ENCODE measurements around the gene LRPPRC. TPM values are rescaled to one million over a fixed set of nuclear protein-coding genes. Genes with fewer than 3 reads are reported as not detected.
"Not testable (repeated sequence)": the region's sequence is repeated elsewhere in the genome, so short reads cannot be mapped to it uniquely, and the experiment has no call there.

LRPPRC gene
- total RNA-seq, 1 donor from 2014 or later: 108 TPM

DNA sequence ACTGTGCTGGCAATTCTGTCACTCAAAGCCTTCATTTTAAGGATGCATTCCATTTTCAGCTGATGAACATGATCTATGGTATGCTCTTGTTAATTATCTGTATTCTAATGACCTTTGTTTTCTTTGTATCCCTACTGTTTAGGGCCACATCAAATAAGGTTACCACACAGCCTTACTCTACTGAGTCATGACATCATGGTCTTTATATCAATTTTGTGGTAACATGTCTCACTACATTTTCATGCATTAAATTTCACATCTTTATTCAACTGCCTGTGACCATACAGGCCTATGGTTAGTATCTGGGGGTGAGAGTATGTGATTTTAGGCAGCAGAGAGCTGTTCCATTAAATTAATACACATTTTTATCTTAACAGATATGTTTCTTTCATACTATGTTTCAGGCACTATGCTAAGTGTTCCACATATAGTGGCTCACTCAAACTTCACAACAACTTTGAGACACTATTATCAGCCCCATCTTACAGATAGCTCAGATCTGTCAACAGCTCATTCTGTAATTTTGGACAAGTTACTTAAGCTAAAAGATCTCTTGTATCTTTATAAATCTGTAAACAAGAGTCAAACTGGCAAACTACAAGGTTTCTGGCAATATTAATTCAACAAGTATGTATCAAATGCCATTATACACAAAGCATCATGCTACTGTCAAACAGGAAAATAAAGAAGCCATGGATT, 18.0 kb downstream of the LRPPRC start:
- no peak for DNase-seq

DNA sequence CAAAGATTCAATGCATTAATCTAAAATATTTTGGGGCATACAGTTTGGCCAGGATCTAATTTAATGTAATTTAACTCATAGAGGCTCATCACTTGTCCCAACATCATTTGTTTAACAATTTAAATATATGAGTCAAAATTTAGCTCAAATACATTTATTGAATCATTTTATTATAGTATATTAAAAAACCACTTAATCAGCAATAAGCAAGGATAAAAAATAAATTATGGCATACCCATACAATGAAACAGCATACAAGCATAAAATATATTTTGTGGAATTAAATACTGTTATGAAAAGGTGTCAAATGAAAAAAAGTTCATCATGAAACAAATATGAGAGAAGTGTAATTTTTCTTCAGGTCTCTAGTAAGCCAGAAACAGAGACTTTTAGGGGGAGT, 34.9 kb downstream of the LRPPRC start:
- DNase-seq: no peak

DNA sequence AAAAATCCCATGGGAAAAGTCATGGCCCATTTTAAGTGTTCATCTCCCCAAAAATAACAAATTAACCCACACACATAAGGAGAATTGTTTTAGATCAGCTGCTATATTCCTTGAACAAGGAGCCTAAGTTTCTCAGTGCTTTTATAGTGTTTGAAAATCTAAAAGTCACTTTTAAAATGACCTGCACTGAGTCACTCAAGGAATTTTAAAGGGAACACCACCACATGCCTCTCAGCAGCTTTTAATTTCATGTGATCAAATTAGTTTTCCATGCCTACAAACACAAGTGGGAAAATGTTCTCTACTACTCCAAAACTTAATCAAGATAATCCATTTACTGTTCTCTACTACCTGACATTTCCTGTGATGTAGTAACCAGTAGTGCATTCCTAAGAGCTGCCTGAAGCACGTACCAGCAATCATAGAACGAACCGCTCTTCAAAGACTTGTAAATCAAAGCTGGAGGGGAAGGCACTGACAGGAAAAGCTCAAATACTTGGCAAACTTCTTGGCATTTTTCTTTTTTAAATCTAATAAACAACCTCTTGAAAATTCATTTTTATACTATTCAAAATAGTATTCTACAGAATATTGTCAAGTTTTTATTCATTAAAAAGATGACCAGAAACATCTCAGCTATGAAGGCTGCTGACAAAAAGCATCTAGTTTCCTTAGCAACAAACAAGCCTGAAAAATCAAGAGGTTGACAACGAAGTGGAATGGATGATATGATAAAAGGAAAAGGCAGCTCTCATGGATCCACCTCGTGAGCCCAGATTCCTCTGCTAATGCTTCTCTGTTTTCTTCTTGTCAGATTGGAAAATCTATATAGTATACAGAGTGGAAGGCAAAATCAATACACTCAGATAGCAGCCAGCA, 37.2 kb downstream of the LRPPRC start:
- no peak for DNase-seq

DNA sequence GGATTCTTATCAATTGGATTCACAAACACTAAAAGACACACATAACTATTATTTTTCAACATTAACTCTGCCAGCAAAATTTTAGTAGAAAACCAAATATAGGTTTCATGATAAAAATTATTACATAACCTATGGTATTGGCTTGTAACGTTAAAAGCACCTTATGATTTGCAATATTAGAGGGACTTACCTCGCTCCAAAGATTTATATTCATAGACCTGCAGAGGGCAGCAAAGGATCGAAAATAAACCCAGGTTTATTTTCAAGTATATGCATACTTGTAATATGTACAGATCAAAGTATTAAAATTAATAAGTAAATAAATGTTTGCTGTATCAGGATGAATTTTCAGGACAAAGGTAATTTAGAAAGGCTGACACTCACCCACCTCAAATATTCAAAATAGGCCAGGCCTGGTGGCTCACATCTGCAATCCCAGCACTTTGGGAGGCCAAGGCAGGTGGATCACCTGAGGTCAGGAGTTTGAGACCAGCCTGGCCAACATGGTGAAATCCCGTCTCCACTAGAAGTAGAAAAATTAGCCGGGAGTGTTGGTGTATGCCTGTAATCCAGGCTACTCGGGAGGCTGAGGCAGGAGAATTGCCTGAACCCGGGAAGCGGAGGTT, 45.3 kb downstream of the LRPPRC start:
- DNase-seq: no peak

DNA sequence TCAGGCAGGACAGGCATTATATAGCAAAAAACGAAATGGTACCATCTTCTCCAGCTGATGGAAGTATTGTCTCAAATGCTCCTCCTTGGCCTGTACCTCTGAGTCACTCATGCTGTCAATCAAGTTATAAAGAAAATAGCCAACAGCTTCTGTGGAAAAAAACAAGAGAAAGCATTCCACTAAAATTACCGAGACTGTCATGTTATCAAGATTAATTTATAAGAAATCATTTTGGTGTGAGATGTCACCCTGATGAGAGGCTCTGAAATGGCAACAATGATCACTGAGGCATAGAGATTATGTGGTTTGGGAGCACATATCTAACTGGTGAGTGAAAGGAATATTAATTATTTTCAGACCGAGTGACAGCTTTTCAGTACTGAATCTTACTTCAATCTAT, 47.4 kb downstream of the LRPPRC start:
- no peak for DNase-seq

DNA sequence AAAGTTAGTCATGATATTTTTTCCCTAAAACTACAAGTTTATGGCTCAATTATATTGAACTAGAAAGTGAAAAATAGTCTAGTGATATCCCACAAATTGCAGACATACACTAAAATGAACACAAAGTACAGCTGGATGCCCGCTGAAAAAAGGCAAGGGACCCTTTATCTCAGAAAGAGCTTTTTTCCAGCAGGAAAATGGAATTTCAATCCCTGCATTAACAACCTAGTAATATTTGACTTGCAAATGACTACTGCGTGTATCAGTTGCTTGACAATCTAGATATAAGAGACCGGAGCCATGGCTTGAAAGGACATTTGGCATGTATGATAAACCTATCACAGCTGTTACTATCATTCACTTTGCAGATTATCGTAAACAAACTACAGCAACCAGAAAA, 49.1 kb downstream of the LRPPRC start:
- DNase-seq: no peak

DNA sequence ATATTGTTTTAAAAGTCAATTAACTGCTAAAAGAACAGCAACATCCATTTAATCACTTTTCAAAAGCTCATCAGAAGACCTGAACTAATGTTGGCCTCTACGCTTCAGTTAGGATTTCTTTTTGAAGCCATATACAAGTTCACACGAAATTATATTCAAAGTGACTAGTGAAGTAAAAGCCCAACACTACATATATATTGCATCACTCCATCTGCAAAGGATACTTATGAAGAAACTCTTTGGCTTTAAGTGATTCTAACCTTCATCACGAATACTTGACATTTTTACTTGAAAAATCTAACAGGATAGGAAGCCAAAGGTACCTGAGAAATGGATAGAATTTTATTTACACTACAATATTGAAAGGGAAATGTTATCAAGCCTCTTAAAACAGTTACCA, 50.4 kb downstream of the LRPPRC start:
- DNase-seq: no peak

DNA sequence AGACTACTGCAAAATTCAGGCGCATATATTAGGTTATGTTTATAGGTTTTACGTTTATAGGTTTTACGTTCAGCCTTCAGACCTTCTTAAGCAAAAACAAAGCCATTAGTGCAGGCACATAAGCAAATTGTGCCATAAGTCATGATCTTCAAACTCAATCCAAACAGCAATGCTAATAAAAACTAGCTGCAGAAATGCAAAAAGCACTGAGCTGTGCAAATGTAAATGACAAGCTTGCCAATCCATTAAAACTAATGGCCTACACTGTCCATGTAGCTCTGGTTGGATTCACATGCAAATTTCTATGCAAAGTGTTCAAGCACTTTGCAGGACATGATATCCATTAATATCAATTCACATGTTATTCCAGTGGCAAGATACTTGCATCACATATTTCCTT, 50.9 kb downstream of the LRPPRC start:
- DNase-seq: no peak

DNA sequence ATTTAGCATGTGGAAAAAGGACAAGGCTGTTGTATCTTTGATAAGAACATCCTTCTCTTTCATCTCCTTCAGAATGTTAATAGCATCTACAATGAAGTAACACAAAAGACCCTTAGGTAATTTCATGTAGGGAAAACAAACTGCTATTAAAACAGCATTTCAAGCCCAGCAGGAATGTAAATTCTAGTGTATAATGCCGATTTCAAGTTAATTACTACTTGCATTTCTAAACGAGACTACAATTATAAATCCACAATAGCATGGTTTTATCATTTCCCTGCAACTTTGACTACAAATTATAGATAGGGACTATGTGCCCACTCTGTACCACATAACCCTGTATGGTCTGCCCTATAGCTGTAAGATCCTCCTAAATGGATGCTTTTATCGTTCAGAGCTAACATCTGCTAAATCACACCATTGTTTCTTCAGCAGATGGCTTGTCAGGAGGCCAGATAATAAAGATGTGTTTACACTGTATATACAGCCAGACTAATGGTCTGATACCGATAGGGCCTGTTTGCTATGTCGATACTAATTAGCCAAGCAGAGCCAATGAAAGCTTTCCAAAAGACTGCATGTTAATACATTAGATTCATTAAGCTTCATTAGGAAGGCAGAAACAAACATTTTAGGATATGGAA, 51.9 kb downstream of the LRPPRC start:
- DNase-seq: no peak

DNA sequence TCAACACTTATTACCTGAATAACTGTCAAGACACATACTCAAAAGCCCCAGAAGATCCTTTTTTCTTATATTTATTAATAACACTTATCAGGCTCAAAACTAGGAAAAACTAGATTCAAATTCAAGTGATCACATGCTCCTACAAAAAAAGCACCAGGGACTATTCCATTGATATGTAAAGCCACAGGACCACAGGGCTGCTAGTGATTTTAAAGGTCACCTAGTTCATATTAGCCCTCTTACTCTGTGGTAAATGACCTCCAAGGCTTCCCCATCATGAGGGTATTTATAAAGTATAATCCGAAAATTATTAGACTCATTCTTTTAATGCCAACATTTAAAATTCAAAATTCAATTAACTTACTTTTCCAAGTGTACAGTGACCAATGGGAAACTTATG, 52.5 kb downstream of the LRPPRC start:
- no peak for DNase-seq

DNA sequence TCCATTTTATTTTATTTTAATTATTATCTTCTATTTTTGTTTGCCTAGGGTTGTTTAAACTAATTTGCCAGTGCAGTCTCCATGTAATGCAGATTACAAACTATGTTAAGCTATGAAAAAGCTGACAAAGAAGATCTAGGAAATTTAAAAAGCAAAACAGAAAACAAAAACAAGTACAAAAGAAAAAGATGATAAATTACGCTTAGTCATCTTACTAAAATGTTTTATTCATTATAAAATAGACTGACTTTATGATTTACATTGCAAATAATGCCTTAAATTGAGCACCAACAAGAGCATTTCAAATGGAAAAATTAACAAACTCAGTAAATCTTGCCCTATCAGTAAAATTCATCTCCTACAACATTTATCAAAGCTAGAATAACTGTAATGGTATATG, 52.9 kb downstream of the LRPPRC start:
- DNase-seq: no peak

DNA sequence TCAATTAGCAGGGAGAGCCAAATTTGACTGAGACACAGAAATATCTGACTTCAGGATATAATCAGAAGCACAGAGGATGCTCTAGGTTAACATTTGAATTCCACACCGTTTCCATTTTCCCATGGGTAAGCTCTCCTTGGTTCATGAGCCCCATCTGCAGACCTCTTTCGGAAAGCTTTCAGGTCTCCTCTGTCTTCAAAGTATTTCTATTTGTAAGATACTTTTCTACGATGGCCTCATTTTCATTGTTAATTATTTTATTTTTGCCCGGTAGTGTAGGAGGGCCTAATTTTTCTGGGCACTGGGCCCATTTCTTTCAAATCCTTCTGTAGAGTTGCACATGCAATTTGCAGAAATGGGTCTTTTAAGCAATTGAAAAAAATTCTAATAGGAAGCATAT, 53.8 kb downstream of the LRPPRC start:
- DNase-seq: no peak

DNA sequence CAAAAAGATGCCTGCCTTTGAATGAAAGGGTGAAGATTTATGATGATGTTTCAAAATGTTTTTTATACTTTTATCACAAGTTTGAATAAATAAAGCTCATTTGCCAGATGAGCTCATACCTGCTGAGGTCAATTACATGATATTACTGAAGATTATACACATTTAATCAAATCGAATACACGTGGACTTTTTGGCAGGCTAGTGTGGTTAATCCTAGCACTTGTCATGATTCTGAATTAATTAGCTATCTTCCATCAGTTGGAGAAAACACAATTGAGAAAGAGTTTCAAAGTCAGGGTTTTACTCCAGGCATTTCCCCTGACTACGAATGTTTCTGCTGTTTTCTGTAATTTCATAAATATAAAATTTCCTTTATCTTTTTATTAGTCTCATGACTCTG, 54.4 kb downstream of the LRPPRC start:
- DNase-seq: no peak

DNA sequence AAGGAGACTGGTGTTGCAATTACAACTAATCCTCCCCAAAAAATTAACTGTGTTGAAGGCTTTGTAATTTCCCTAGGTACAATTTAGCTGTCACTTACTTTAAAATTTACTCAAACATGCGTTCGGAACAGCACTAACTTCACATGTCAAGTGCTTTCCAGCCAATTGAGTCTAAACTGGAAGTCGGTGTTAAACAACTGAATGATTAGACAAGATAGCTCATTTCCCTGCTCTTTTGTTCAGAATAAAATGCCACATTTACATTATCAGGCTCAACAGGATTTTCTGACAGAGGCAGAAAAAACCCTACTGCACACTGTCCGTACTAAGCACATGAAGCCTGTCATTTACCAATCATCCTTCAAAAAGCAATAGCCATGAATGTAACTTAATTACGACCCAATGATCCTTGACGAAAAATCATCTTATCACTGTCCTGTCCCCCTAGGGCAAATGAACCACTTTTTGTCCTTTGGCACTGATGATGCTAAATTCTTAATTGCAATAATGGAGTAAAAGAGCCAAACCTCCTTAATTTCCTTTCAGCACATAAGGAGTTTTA, 56.0 kb downstream of the LRPPRC start:
- no peak for DNase-seq

DNA sequence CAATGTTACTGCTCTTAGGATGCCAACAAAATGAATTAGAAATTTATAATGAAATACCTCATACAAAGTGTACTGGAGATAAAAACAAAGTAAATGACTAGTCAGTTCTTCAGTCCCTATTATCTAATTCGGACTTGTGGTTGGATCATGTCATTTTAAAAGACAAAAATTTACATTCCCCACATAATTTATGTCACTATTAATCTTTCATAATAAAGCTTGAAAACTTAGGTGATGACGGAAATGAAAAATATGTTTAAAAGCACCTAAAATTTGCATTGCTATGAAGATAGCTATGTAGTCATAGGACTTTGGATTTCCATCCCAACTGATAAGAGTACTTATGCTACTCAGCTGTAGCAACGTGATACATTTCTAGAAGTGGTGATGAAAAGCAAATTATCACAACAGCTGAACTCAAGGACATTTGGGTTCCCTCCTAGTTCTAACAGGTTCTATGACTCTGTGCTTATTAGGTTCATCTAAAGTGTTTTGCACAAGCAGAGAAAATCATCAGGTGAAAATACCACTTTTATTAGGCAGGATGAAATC, 58.4 kb downstream of the LRPPRC start:
- no peak for DNase-seq

DNA sequence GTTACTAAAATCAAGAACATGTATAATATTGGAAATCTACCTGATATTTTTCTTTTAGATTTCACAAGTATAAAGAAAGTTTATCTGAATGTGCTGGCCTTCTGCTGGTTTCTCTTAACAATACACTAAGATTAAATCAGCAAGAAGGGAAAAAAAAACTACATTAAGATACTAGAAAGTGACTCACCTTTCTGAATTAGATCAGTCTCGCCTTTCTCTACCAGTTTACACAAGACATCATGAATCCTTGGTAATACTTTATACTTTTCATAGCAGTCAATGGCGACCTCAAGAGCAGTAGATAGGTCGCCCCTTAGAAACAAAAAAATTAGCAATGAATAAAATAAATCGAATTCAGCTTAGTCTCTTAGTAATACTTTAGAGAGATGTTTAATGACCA, 61.2 kb downstream of the LRPPRC start:
- no peak for DNase-seq

DNA sequence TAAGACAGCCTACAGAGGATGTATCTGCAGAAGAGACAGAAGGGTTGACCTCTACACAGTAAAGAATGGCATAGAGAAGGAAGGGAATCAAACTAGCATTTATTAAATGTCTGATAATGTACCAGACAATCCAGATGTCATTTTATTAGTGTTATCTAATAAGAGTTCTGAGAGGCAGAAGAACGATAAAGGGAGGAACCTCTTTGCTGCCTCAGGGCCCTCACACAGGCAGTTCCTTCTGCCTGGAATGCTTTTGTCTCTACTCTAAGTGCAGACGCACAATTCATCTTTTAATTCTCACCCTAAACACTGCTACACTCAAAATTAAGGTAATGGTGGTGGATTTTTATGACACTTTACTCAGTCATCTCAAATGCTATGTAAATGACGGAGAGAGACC, 64.5 kb downstream of the LRPPRC start:
- no peak for DNase-seq

DNA sequence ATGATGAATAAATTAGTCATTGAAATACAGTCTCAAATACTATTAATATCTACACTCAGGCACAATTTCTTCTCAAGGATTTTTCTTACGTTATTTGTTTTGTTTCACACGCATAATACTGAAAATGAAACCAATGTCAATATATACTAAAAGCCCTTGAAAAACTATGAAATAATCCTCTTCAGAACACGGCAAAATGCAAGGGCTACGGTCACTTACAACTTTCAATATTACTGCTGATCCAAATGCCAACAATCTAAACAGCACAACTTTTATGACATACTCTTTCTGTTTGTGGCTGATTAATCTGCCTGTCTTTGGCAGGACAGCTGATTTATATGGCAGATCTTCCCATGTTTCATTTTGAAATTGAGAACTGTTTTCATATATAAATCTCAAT, 68.3 kb downstream of the LRPPRC start:
- DNase-seq: no peak

DNA sequence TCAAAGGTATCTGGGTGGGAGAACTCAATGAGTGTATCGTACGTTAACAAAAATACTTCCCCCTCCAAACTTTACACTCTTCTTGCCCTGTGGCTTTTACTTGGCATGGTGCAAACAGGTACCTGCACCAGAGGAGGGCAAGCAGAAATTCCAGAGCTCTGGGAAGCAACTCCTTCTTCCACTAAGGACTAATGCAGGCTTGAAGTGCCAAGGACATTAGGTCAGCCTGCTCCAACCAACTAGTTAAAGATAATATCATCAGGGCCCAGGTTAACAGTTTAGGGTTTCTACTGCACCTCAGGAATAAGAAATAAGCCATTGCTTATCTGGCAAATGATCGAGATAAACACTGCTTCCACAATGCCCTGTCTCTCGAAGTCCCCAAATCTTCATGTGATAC, 70.4 kb downstream of the LRPPRC start:
- DNase-seq: no peak

DNA sequence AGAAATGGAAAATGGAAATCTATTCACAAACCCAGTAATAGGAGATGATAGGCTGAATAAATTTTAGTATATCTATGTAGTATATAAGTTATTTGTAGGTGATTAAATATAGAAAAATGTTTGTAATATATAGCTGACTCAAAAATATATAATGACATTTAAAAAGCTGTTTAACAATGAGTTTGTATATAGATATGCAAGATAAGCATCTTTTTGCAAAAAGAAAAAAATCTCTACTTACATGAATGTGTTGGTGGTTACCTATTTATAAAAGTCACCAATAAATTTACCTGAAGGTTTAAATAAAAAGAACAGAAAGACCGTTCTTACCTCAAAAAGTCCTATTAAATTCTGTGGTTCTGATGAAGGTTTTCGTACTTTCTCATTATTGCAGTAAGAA, 71.3 kb downstream of the LRPPRC start:
- DNase-seq: no peak

DNA sequence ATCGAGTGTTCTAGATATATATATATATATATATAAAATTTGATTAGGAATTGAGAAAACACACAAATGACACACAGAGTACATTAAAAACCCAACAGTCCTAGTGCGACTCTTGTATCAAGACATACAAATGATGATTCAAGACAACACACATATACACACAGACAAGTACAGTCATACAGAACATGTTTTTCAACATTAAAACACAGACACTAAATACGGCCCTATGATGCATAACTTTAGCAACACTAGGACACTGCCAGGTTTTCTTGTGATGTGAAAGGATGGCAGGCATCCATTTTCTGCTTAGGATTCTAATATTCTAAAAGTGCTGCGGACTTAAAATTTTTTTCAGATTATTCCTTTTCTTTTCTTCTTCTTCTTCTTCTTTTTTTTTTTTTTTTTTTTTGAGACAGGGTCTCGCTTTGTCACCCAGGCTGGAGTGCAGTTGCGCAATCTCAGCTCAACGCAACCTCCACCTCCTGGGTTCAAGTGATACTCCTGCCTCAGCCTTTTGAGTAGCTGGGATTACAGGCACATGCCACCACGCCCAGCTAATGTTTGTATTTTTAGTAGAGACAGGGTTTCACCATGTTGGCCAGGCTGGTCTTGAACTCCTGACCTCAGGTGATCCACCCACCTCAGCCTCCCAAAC, 84.5 kb downstream of the LRPPRC start:
- not testable (repeated sequence) for DNase-seq

All from occipital lobe (tissue), 2 donors.